ENCODE data around the gene GLRA1.

GRCh38 chr5:151795426-151795825, 129.2 kb downstream of the GLRA1 start:
- no peak for TF ChIP-seq CTCF (conservative IDR thresholded peaks at IDR 0.05 in 1 of 2, IDR thresholded peaks at IDR 0.05 in 1 of 2; ENCODE audit: extremely low read depth in 1 of 2, insufficient read depth in 1 of 2, low read depth in 1 of 2, low read length in 2 of 2)
- no peak for TF ChIP-seq EZH2 (IDR thresholded peaks at IDR 0.05; ENCODE audit: borderline replicate concordance, low read length)
